SU-DHL-6 (cell line): ENCODE results near the gene NRGN.

ENCODE experiments used
- H2AFZ ChIP-seq: fragments of 200-600 bp; sonication (generic); 2 replicates; pipeline ENCODE4 v1.6.1; 2014; ENCODE audit warnings: low read depth, mild to moderate bottlenecking, moderate library complexity, mixed read lengths, antibody characterized with exemption, low read length; ENCODE audit not compliant: severe bottlenecking
- H3F3A ChIP-seq: fragments of 200-600 bp; shearing (Covaris generic); 2 replicates; pipeline ENCODE4 v1.6.0; 2016; ENCODE audit warnings: antibody characterized with exemption, mild to moderate bottlenecking; ENCODE audit not compliant: insufficient read depth
- H3K27ac ChIP-seq: fragments of 200-600 bp; sonication (generic); 2 replicates; pipeline ENCODE4 v1.5.1; 2016; ENCODE audit warnings: low read depth, mild to moderate bottlenecking, low read length, moderate library complexity, mixed read lengths
- H3K27me3 ChIP-seq: fragments of 200-600 bp; sonication (generic), shearing (Covaris generic); 2 replicates; pipeline ENCODE4 v1.6.0; 2014; ENCODE audit warnings: mild to moderate bottlenecking, low read length
- H3K36me3 ChIP-seq: fragments of 200-600 bp; sonication (generic); 2 replicates; pipeline ENCODE4 v1.6.1; 2014; ENCODE audit warnings: mild to moderate bottlenecking, low read length, mixed read lengths
- H3K4me2 ChIP-seq: fragments of 300-600, 200-600 bp; shearing (Covaris generic), sonication (generic); 2 replicates; pipeline ENCODE4 v1.6.0; 2014; ENCODE audit warnings: low read length, low read depth, mild to moderate bottlenecking; ENCODE audit not compliant: poor library complexity, severe bottlenecking
- H3K4me3 ChIP-seq: fragments of 200-600 bp; sonication (generic); 2 replicates; pipeline ENCODE4 v1.5.1; 2014; ENCODE audit warnings: antibody characterized with exemption, low read length, mild to moderate bottlenecking, mixed read lengths; ENCODE audit not compliant: insufficient read depth, poor library complexity, severe bottlenecking
- H3K79me2 ChIP-seq: fragments of 200-600 bp; sonication (generic); 2 replicates; pipeline ENCODE4 v1.6.1; 2014; ENCODE audit warnings: mild to moderate bottlenecking, low read length, moderate library complexity; ENCODE audit not compliant: insufficient read depth
- H3K9ac ChIP-seq: fragments of 200-600 bp; sonication (generic); 2 replicates; pipeline ENCODE4 v1.7.0; 2014; ENCODE audit warnings: mild to moderate bottlenecking, low read length
- H3K9me2 ChIP-seq: fragments of 200-600 bp; sonication (generic); replicated peaks from 2 replicates; pipeline ENCODE4 v1.6.1; 2014; ENCODE audit warnings: low read length; ENCODE audit not compliant: insufficient read depth
- H3K9me3 ChIP-seq: fragments of 200-600 bp; sonication (generic); 2 replicates; pipeline ENCODE4 v1.6.1; 2014; ENCODE audit warnings: low read length, mixed read lengths; ENCODE audit not compliant: insufficient read depth
- H4K20me1 ChIP-seq: fragments of 200-600 bp; sonication (generic); 2 replicates; pipeline ENCODE4 v1.6.1; 2014; ENCODE audit warnings: low read depth, mild to moderate bottlenecking, antibody characterized with exemption, low read length, moderate library complexity, mixed read lengths
- EZH2phosphoT487 ChIP-seq: fragments of 200-600 bp; sonication (generic), shearing (Covaris generic); conservative IDR thresholded peaks from 2 replicates; pipeline ENCODE4 v1.6.1; 2018; ENCODE audit warnings: mild to moderate bottlenecking, antibody characterized with exemption, low read length, moderate library complexity, mixed read lengths
- TF ChIP-seq, protein P1 (sequence below): fragments of 200-600 bp; sonication (generic); IDR thresholded peaks from one replicate; pipeline ENCODE4 v1.5.1; 2017; ENCODE audit warnings: antibody characterized with exemption, mild to moderate bottlenecking, low read length, moderate library complexity; ENCODE audit not compliant: insufficient read depth, poor library complexity, severe bottlenecking

Gene NRGN

GRCh38 chr11:124778281-124778680 lies 38.5 kb downstream of the NRGN start:
- no peaks in the 10 kb centered on the region for H3K79me2 ChIP-seq
- H3K36me3 ChIP-seq: no peaks in the 10 kb centered on the region
- H3K9ac ChIP-seq: no peak overlapping the region
- H3K27me3 ChIP-seq: no peaks in the 10 kb centered on the region
- TF ChIP-seq EZH2phosphoT487: no peak
- TF ChIP-seq, protein P1, sequence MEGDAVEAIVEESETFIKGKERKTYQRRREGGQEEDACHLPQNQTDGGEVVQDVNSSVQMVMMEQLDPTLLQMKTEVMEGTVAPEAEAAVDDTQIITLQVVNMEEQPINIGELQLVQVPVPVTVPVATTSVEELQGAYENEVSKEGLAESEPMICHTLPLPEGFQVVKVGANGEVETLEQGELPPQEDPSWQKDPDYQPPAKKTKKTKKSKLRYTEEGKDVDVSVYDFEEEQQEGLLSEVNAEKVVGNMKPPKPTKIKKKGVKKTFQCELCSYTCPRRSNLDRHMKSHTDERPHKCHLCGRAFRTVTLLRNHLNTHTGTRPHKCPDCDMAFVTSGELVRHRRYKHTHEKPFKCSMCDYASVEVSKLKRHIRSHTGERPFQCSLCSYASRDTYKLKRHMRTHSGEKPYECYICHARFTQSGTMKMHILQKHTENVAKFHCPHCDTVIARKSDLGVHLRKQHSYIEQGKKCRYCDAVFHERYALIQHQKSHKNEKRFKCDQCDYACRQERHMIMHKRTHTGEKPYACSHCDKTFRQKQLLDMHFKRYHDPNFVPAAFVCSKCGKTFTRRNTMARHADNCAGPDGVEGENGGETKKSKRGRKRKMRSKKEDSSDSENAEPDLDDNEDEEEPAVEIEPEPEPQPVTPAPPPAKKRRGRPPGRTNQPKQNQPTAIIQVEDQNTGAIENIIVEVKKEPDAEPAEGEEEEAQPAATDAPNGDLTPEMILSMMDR: no peak
- no peak overlapping the region for H3K4me2 ChIP-seq
- no peak overlapping the region for H3K27ac ChIP-seq
- no peaks in the 10 kb centered on the region for H4K20me1 ChIP-seq
- H2AFZ ChIP-seq: no peak overlapping the region
- H3F3A ChIP-seq: no peaks in the 10 kb centered on the region
- no peaks in the 10 kb centered on the region for H3K9me3 ChIP-seq
- no peaks in the 10 kb centered on the region for H3K9me2 ChIP-seq
- no peak overlapping the region for H3K4me3 ChIP-seq

DNA sequence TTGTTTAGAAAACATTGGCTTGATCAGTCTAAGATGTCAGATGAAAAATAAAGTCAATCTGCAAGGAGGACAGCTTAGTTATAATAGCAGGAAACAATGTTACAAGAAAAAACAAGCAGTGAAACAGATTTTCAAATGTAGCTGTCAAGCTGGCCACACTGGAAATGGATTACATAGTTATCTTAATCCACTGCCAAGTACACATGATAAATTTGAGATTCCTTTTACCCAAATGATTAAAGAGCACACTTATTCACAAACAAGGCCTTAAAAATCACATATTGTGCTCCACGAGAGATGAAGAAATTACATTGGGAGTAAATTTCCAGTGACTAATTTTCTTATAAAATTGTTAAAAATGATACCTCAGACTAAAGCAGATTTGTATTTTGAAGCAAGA lies 39.8 kb downstream of the NRGN start:
- TF ChIP-seq, protein P1: no peak
- no peak for TF ChIP-seq EZH2phosphoT487
- Histone ChIP-seq H3K9ac (no peak overlapping the region), H3K79me2 (no peaks in the 10 kb centered on the region), H3K9me2 (no peaks in the 10 kb centered on the region), H3K36me3 (no peaks in the 10 kb centered on the region), H3K4me2 (no peak overlapping the region), H3F3A (no peaks in the 10 kb centered on the region), H2AFZ (no peak overlapping the region), H3K4me3 (no peak overlapping the region), H3K27ac (no peak overlapping the region), H3K27me3 (no peaks in the 10 kb centered on the region), H3K9me3 (no peaks in the 10 kb centered on the region), H4K20me1 (no peaks in the 10 kb centered on the region)

GRCh38 chr11:124783002-124783401 lies 43.3 kb downstream of the NRGN start:
- H3F3A ChIP-seq: no peaks in the 10 kb centered on the region
- H3K9ac ChIP-seq: no peak overlapping the region
- H2AFZ ChIP-seq: no peak overlapping the region
- H3K27me3 ChIP-seq: no peaks in the 10 kb centered on the region
- H3K9me2 ChIP-seq: no peaks in the 10 kb centered on the region
- H3K79me2 ChIP-seq: no peaks in the 10 kb centered on the region
- no peak overlapping the region for H3K4me3 ChIP-seq
- H3K4me2 ChIP-seq: no peak overlapping the region
- H3K27ac ChIP-seq: no peak overlapping the region
- no peaks in the 10 kb centered on the region for H4K20me1 ChIP-seq
- TF ChIP-seq, protein P1: no peak
- no peak for TF ChIP-seq EZH2phosphoT487
- no peaks in the 10 kb centered on the region for H3K9me3 ChIP-seq
- H3K36me3 ChIP-seq: no peaks in the 10 kb centered on the region
